NCI-H1930 (cell line): ENCODE data around the gene ATRIP.

Experiments
- DNase-seq, 2 experiments: peaks; one replicate each; lab custom pipeline; 2025; lab: John Stamatoyannopoulos, UW

The ATRIP gene

DNA sequence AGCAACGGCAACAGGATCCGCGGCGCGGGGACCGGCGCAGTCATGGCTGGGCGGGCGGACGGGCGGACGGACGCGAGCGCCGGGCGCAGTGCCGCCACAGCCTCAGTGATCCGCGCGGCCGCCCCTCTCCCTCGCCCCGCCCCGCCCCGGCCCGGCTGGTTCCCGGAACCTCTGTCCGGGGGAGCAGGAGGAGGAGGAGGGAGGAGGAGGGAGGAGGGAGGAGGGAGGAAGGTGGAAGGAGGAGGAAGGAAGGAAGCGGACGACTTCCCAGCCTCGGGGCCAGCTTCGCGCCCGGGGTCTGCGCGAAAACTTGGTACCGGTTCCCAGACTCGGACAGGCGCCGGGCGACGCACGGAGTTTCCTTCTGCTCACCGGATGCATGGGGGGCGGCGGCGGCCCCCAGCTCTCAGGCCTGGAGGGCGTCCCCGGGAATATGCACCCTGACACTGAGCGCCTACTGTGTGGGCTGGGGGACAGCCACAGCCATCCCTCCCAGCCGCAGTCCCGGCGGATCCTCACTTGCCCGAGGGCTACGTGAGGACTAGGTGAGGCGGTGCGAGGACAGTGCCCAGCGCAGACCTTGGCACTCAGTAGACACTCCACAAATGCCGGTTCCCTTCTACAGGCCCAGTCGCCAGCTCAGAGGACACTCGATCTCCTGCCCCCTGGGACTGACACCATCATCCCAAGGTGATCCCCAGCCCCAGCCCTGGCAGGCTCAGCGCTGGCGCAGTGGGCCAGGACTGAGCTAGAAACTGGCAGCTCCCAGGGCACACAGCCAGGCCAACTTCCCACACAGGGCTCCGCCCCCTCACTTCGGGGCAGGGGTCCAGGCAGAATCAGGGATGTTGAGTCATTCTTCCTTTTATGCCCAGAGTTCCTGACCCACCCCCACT lies 57.8 kb downstream of the ATRIP start, which contains the start of gene SHISA5:
TSS of gene SHISA5 (minus strand) at position 124 of the 896 bp plus-strand sequence. CDS start at position 44, 80 bp downstream.
- no peak for DNase-seq

DNA sequence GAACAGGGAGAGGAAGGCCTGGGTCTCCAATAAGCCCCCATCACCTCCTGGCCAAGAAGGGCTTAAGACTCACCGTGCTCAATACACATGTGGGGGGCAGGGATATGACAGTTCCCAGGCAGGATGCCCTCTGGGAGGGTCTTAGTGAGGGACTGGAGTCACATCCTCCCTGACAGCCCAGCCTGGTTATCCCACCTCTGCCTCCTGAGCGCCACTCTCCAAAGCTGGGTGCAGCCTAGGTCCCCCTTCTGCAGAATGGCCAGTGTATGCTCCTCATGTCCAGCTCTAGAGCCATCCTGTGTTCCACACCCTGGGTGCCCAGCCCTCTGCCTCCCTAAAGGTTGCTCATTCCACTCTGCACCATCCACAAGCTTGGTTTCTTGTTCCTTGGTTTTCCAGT lies 58.6 kb downstream of the ATRIP start:
- DNase-seq: no peak

DNA sequence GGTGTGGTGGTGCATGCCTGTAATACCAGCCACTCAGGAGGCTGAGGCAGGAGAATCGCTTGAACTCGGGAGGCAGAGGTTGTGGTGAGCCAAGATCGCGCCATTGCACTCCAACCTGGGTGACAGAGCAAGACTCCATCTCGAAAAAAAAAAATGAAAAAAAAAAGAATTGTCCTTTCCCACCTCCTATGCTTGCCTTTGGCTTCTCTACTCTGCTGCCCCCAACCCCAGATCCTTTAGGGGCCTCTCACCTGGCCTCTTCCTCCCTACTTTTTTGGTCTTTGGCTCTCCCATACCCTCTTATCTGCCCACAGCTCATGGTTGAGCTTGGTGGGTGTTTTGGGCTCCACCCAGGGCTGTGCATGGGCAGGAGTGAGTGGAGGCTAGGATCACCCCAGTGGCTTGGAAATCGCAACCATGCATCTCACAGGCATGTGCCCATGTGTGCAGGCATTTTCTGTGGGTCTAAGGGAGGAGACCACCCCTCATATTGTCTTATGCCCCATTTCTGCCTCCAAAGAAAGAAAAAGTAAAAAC lies 59.5 kb downstream of the ATRIP start:
- DNase-seq: no peak

- DNase-seq: no peak
Observed at GRCh38 chr3:48507256-48508061, 60.9 kb downstream of the ATRIP start.

DNA sequence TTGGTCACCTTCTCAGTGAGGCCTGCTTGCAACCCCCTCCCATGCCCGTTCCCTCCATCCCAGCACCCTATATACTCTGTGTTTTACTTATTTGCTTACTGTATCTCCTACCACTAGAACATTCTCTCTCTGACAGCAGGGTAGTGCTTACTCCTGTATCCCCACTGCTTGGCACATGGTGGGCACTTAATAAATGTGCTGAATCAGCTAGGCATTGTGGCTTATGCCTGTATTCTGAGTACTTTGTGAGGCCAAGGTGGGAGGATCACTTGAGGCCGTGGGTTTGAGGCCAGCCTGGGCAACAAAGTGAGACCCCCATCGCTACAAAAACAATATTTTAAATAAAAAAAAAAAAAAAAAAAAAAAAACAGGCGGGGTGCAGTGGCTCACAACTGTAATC lies 65.0 kb downstream of the ATRIP start:
- no peak for DNase-seq

- no peak for DNase-seq
Observed at GRCh38 chr3:48514431-48515227, 68.1 kb downstream of the ATRIP start.
